Measurements from ENCODE around the gene NOXO1.
A peak's percentile ranks its signal among the peaks of the same experiment; 100 is the strongest.

Gene NOXO1

GRCh38 chr16:1981398-1981836 is at the start of gene NOXO1:
TSS of gene NOXO1 (minus strand) at chr16:1981469. CDS start at chr16:1981179, 290 bp downstream.
- H3K9me3 ChIP-seq (ENCODE audit: control insufficient read depth, insufficient read depth, low read length), result no peaks in the 10 kb centered on the region
- H3K9ac ChIP-seq (ENCODE audit: low read depth, low read length), result no peak within 1 kb of the TSS
- H3K4me3 ChIP-seq (ENCODE audit: low read depth, low read length), result peak within 1 kb of the TSS; percentile 54
- H3K36me3 ChIP-seq (ENCODE audit: control insufficient read depth, insufficient read depth, low read length), result peaks cover 30% of the 10 kb centered on the region
- peaks cover 38% of the 10 kb centered on the region for H3K27me3 ChIP-seq (ENCODE audit: control insufficient read depth, insufficient read depth, low read length)
- H3K4me1 ChIP-seq (ENCODE audit: control insufficient read depth, insufficient read depth, low read length), result peaks cover 6% of the 10 kb centered on the region

GRCh38 chr16:2030036-2030435 is 48.8 kb upstream of the NOXO1 start:
- Histone ChIP-seq H3K9ac (ENCODE audit: low read depth, low read length) (no peak overlapping the region), H3K27me3 (ENCODE audit: control insufficient read depth, insufficient read depth, low read length) (peaks cover 13% of the 10 kb centered on the region), H3K4me1 (ENCODE audit: control insufficient read depth, insufficient read depth, low read length) (peaks cover 4% of the 10 kb centered on the region), H3K4me3 (ENCODE audit: low read depth, low read length) (no peak overlapping the region), H3K36me3 (ENCODE audit: control insufficient read depth, insufficient read depth, low read length) (peaks cover 3% of the 10 kb centered on the region), H3K9me3 (ENCODE audit: control insufficient read depth, insufficient read depth, low read length) (no peaks in the 10 kb centered on the region)

GRCh38 chr16:2029350-2029749 is 48.1 kb upstream of the NOXO1 start:
- peaks cover 13% of the 10 kb centered on the region for H3K27me3 ChIP-seq (ENCODE audit: control insufficient read depth, insufficient read depth, low read length)
- H3K4me3 ChIP-seq (ENCODE audit: low read depth, low read length), result no peak overlapping the region
- no peak overlapping the region for H3K9ac ChIP-seq (ENCODE audit: low read depth, low read length)
- peaks cover 3% of the 10 kb centered on the region for H3K36me3 ChIP-seq (ENCODE audit: control insufficient read depth, insufficient read depth, low read length)
- no peaks in the 10 kb centered on the region for H3K9me3 ChIP-seq (ENCODE audit: control insufficient read depth, insufficient read depth, low read length)
- peaks cover 4% of the 10 kb centered on the region for H3K4me1 ChIP-seq (ENCODE audit: control insufficient read depth, insufficient read depth, low read length)

GRCh38 chr16:2028620-2029220 is 47.5 kb upstream of the NOXO1 start:
- Histone ChIP-seq H3K36me3 (ENCODE audit: control insufficient read depth, insufficient read depth, low read length) (peaks cover 3% of the 10 kb centered on the region), H3K4me1 (ENCODE audit: control insufficient read depth, insufficient read depth, low read length) (peaks cover 4% of the 10 kb centered on the region), H3K4me3 (ENCODE audit: low read depth, low read length) (no peak overlapping the region), H3K27me3 (ENCODE audit: control insufficient read depth, insufficient read depth, low read length) (peaks cover 13% of the 10 kb centered on the region), H3K9me3 (ENCODE audit: control insufficient read depth, insufficient read depth, low read length) (no peaks in the 10 kb centered on the region), H3K9ac (ENCODE audit: low read depth, low read length) (no peak overlapping the region)

GRCh38 chr16:2028146-2028545 is 46.9 kb upstream of the NOXO1 start:
- Histone ChIP-seq H3K4me3 (ENCODE audit: low read depth, low read length) (no peak overlapping the region), H3K36me3 (ENCODE audit: control insufficient read depth, insufficient read depth, low read length) (peaks cover 3% of the 10 kb centered on the region), H3K9ac (ENCODE audit: low read depth, low read length) (no peak overlapping the region), H3K4me1 (ENCODE audit: control insufficient read depth, insufficient read depth, low read length) (peaks cover 4% of the 10 kb centered on the region), H3K27me3 (ENCODE audit: control insufficient read depth, insufficient read depth, low read length) (peaks cover 13% of the 10 kb centered on the region), H3K9me3 (ENCODE audit: control insufficient read depth, insufficient read depth, low read length) (no peaks in the 10 kb centered on the region)

GRCh38 chr16:2027024-2028010 is 46.0 kb upstream of the NOXO1 start:
- Histone ChIP-seq H3K9ac (ENCODE audit: low read depth, low read length) (no peak overlapping the region), H3K36me3 (ENCODE audit: control insufficient read depth, insufficient read depth, low read length) (peaks cover 3% of the 10 kb centered on the region), H3K27me3 (ENCODE audit: control insufficient read depth, insufficient read depth, low read length) (peaks cover 13% of the 10 kb centered on the region), H3K9me3 (ENCODE audit: control insufficient read depth, insufficient read depth, low read length) (no peaks in the 10 kb centered on the region), H3K4me1 (ENCODE audit: control insufficient read depth, insufficient read depth, low read length) (peaks cover 4% of the 10 kb centered on the region), H3K4me3 (ENCODE audit: low read depth, low read length) (peak overlapping the region; percentile 32)

- Histone ChIP-seq H3K36me3 (ENCODE audit: control insufficient read depth, insufficient read depth, low read length) (peaks cover 3% of the 10 kb centered on the region), H3K27me3 (ENCODE audit: control insufficient read depth, insufficient read depth, low read length) (peaks cover 16% of the 10 kb centered on the region), H3K9ac (ENCODE audit: low read depth, low read length) (no peak within 1 kb of the TSS), H3K4me3 (ENCODE audit: low read depth, low read length) (peak within 1 kb of the TSS; percentile 32), H3K9me3 (ENCODE audit: control insufficient read depth, insufficient read depth, low read length) (no peaks in the 10 kb centered on the region), H3K4me1 (ENCODE audit: control insufficient read depth, insufficient read depth, low read length) (peaks cover 4% of the 10 kb centered on the region)
Observed at GRCh38 chr16:2026461-2027023, 45.3 kb upstream of the NOXO1 start, which contains the start of gene NHERF2. TSS of gene NHERF2 (plus strand) at chr16:2026902. CDS start at chr16:2027006, 104 bp downstream.

GRCh38 chr16:2025878-2026460 is 44.7 kb upstream of the NOXO1 start:
- peaks cover 3% of the 10 kb centered on the region for H3K36me3 ChIP-seq (ENCODE audit: control insufficient read depth, insufficient read depth, low read length)
- H3K27me3 ChIP-seq (ENCODE audit: control insufficient read depth, insufficient read depth, low read length), result peaks cover 21% of the 10 kb centered on the region
- peak overlapping the region; percentile 30 for H3K4me3 ChIP-seq (ENCODE audit: low read depth, low read length)
- H3K9me3 ChIP-seq (ENCODE audit: control insufficient read depth, insufficient read depth, low read length), result no peaks in the 10 kb centered on the region
- H3K9ac ChIP-seq (ENCODE audit: low read depth, low read length), result no peak overlapping the region
- peaks cover 4% of the 10 kb centered on the region for H3K4me1 ChIP-seq (ENCODE audit: control insufficient read depth, insufficient read depth, low read length)

- Histone ChIP-seq H3K27me3 (ENCODE audit: control insufficient read depth, insufficient read depth, low read length) (peaks cover 28% of the 10 kb centered on the region), H3K4me1 (ENCODE audit: control insufficient read depth, insufficient read depth, low read length) (peaks cover 4% of the 10 kb centered on the region), H3K36me3 (ENCODE audit: control insufficient read depth, insufficient read depth, low read length) (peaks cover 3% of the 10 kb centered on the region), H3K9ac (ENCODE audit: low read depth, low read length) (no peak overlapping the region), H3K9me3 (ENCODE audit: control insufficient read depth, insufficient read depth, low read length) (no peaks in the 10 kb centered on the region), H3K4me3 (ENCODE audit: low read depth, low read length) (no peak overlapping the region)
Observed at GRCh38 chr16:2025251-2025650, 44.0 kb upstream of the NOXO1 start.

GRCh38 chr16:2024032-2024420 is 42.8 kb upstream of the NOXO1 start:
- Histone ChIP-seq H3K27me3 (ENCODE audit: control insufficient read depth, insufficient read depth, low read length) (peaks cover 40% of the 10 kb centered on the region), H3K9me3 (ENCODE audit: control insufficient read depth, insufficient read depth, low read length) (no peaks in the 10 kb centered on the region), H3K36me3 (ENCODE audit: control insufficient read depth, insufficient read depth, low read length) (no peaks in the 10 kb centered on the region), H3K9ac (ENCODE audit: low read depth, low read length) (no peak overlapping the region), H3K4me1 (ENCODE audit: control insufficient read depth, insufficient read depth, low read length) (peaks cover 4% of the 10 kb centered on the region), H3K4me3 (ENCODE audit: low read depth, low read length) (peak overlapping the region; percentile 69)
